Liver (tissue), 9 donors: ENCODE results near the gene PHC2. TPM values are rescaled to one million over a fixed set of nuclear protein-coding genes. Genes with fewer than 3 reads are reported as not detected.

ENCODE experiments used
- DNase-seq: peaks from one replicate; pipeline ENCODE4 v3.0.0-alpha.2; 2017; ENCODE audit warnings: low spot score
- H3K27ac ChIP-seq, 2 donors: one replicate each; pipeline ENCODE4 v1.7.0; 2013; ENCODE audit warnings: inconsistent platforms in 2 of 2, low read length in 2 of 2, control low read depth in 1 of 2, low read depth in 1 of 2, mild to moderate bottlenecking in 1 of 2
- H3K27me3 ChIP-seq, 4 donors: one replicate each; pipeline versions ENCODE4 v1.6.1 to v1.7.0; 2013; ENCODE audit warnings: low read length in 3 of 4, inconsistent platforms in 1 of 4, mild to moderate bottlenecking in 1 of 4, moderate library complexity in 1 of 4; ENCODE audit not compliant: control insufficient read depth in 4 of 4, insufficient read depth in 4 of 4
- H3K36me3 ChIP-seq, 4 donors: one replicate each; pipeline versions ENCODE4 v1.6.1 to v1.7.0; 2013; ENCODE audit warnings: low read length in 3 of 4, mild to moderate bottlenecking in 3 of 4, low read depth in 1 of 4, moderate library complexity in 1 of 4; ENCODE audit not compliant: control insufficient read depth in 4 of 4, insufficient read depth in 3 of 4
- H3K4me1 ChIP-seq, 4 donors: one replicate each; pipeline versions ENCODE4 v1.6.1 to v1.7.0; 2013; ENCODE audit warnings: low read length in 3 of 4, mild to moderate bottlenecking in 3 of 4, moderate library complexity in 1 of 4; ENCODE audit not compliant: control insufficient read depth in 4 of 4, insufficient read depth in 4 of 4
- H3K4me3 ChIP-seq, 3 donors: one replicate each; pipeline versions ENCODE4 v1.6.1 to v1.7.0; 2013; ENCODE audit warnings: low read length in 3 of 3, control low read depth in 1 of 3, low read depth in 1 of 3, mild to moderate bottlenecking in 1 of 3
- H3K9ac ChIP-seq, 2 donors: one replicate each; pipeline ENCODE4 v1.7.0; 2013; ENCODE audit warnings: low read length in 2 of 2, mild to moderate bottlenecking in 2 of 2, moderate library complexity in 2 of 2, control low read depth in 1 of 2, low read depth in 1 of 2
- H3K9me3 ChIP-seq, 4 donors: one replicate each; pipeline versions ENCODE4 v1.6.1 to v1.7.0; 2013; ENCODE audit warnings: low read length in 3 of 4; ENCODE audit not compliant: control insufficient read depth in 4 of 4
- ATF3 ChIP-seq: IDR thresholded peaks from 2 replicates; pipeline ENCODE4 v1.6.1; 2016; ENCODE audit warnings: antibody characterized with exemption
- CTCF ChIP-seq: fragments of 150-350 bp; IDR thresholded peaks from 2 replicates; pipeline ENCODE4 v1.5.1; 2017; ENCODE audit warnings: improper control_type of control experiment, low read depth, low read length; ENCODE audit not compliant: missing input control
- EGR1 ChIP-seq, 2 donors: IDR thresholded peaks; 2 replicates each; pipeline ENCODE4 v1.6.1; 2016 to 2018; ENCODE audit warnings: antibody characterized with exemption in 2 of 2, low read depth in 2 of 2
- FOXA1 ChIP-seq: IDR thresholded peaks from 2 replicates; pipeline ENCODE4 v1.6.1; 2016; ENCODE audit warnings: antibody characterized with exemption
- FOXA2 ChIP-seq: IDR thresholded peaks from 2 replicates; pipeline ENCODE4 v1.6.1; 2016; ENCODE audit warnings: antibody characterized with exemption
- GABPA ChIP-seq, 2 donors: IDR thresholded peaks in 1 of 2; conservative IDR thresholded peaks in 1 of 2; 2 replicates each; pipeline ENCODE4 v1.6.1; 2016; ENCODE audit warnings: antibody characterized with exemption in 2 of 2, mild to moderate bottlenecking in 1 of 2, moderate library complexity in 1 of 2
- HNF4A ChIP-seq, 2 donors: conservative IDR thresholded peaks; 2 replicates each; pipeline ENCODE4 v1.6.1; 2016; ENCODE audit warnings: antibody characterized with exemption in 2 of 2, mild to moderate bottlenecking in 2 of 2
- HNF4G ChIP-seq: IDR thresholded peaks from 2 replicates; pipeline ENCODE4 v1.6.1; 2016; ENCODE audit warnings: antibody characterized with exemption
- JUND ChIP-seq, 2 donors: IDR thresholded peaks; 2 replicates each; pipeline ENCODE4 v1.6.1; 2016; ENCODE audit warnings: antibody characterized with exemption in 2 of 2
- MAX ChIP-seq: IDR thresholded peaks from 2 replicates; pipeline ENCODE4 v1.6.1; 2016; ENCODE audit warnings: antibody characterized with exemption
- NR2F2 ChIP-seq: IDR thresholded peaks from 2 replicates; pipeline ENCODE4 v1.6.1; 2016; ENCODE audit warnings: antibody characterized with exemption
- RAD21 ChIP-seq, 2 donors: IDR thresholded peaks; 2 replicates each; pipeline ENCODE4 v1.6.1; 2016; ENCODE audit warnings: antibody characterized with exemption in 2 of 2, mild to moderate bottlenecking in 2 of 2
- REST ChIP-seq: IDR thresholded peaks from 2 replicates; pipeline ENCODE4 v1.6.1; 2016; ENCODE audit warnings: antibody characterized with exemption, mild to moderate bottlenecking
- RXRA ChIP-seq, 2 donors: IDR thresholded peaks; 2 replicates each; pipeline ENCODE4 v1.6.1; 2017 to 2018; ENCODE audit warnings: antibody characterized with exemption in 2 of 2, mild to moderate bottlenecking in 1 of 2
- SP1 ChIP-seq: IDR thresholded peaks from 2 replicates; pipeline ENCODE4 v1.6.1; 2018; ENCODE audit warnings: antibody characterized with exemption, mild to moderate bottlenecking
- TAF1 ChIP-seq: conservative IDR thresholded peaks from 2 replicates; pipeline ENCODE4 v1.6.1; 2016; ENCODE audit warnings: antibody characterized with exemption, mild to moderate bottlenecking
- YY1 ChIP-seq: IDR thresholded peaks from 2 replicates; pipeline ENCODE4 v1.6.1; 2016; ENCODE audit warnings: antibody characterized with exemption, mild to moderate bottlenecking
- WGBS: extraction: QIAGEN DNeasy Blood & Tissue Kit; methylation state at CpG from one replicate; pipeline ENCODE4 v1.1.7; 2013; 5-methylcytosine and 5-hydroxymethylcytosine counted together
- polyA plus RNA-seq, 2 donors: library from polyadenylated mRNA; stranded (reverse) in 1 of 2; unstranded in 1 of 2; fragments of 200-250 nt in 1 of 2; fragments of >200 nt in 1 of 2; fragmentation: Nextera tagmentation in 1 of 2; extraction: Ambion mirVana in 1 of 2; gene quantifications; one replicate each; pipeline versions ENCODE4 v1.2.1 to v1.2.3, GENCODE V29; 2013 to 2015
- total RNA-seq, 2 donors: library from RNA; depleted of rRNA; stranded (reverse); fragments of >200 nt; gene quantifications; one replicate each; pipeline ENCODE4 v1.2.3, GENCODE V29; 2014
- donor health status: healthy.
- donor health status: healthy.
- donor health status: healthy.
- donor health status: healthy.
- donor health status: healthy.

PHC2 gene
- total and polyA plus RNA-seq, 4 donors: 19.1 to 67.8 (median 44.7) TPM

GRCh38 chr1:33317946-33318345 lies 112.9 kb downstream of the PHC2 start:
- TF ChIP-seq MAX (no peak), RXRA (IDR thresholded peaks at IDR 0.05) (no peak), JUND (IDR thresholded peaks at IDR 0.05) (no peak), RAD21 (IDR thresholded peaks at IDR 0.05) (no peak), FOXA2 (no peak), CTCF (no peak), ATF3 (no peak), YY1 (no peak), HNF4A (conservative IDR thresholded peaks at IDR 0.05) (no peak), SP1 (no peak)
- no peak for DNase-seq
- 77% methylated on average over 6 of the region's 6 CpGs for WGBS
- Histone ChIP-seq H3K27ac (no peak overlapping the region), H3K4me3 (no peak overlapping the region), H3K4me1 (no peaks in the 10 kb centered on the region), H3K27me3 (no peaks in the 10 kb centered on the region), H3K36me3 (peaks cover 0 to 5% (median 4%) of the 10 kb centered on the region in 4 donors), H3K9ac (no peak overlapping the region), H3K9me3 (no peaks in the 10 kb centered on the region)

- Histone ChIP-seq H3K27ac (no peak overlapping the region), H3K4me1 (no peaks in the 10 kb centered on the region), H3K27me3 (no peaks in the 10 kb centered on the region), H3K9me3 (no peaks in the 10 kb centered on the region), H3K4me3 (no peak overlapping the region), H3K36me3 (no peaks in the 10 kb centered on the region), H3K9ac (no peak overlapping the region)
- TF ChIP-seq FOXA1: no peak
- TF ChIP-seq CTCF: no peak
- no peak for TF ChIP-seq TAF1
- TF ChIP-seq RXRA (IDR thresholded peaks at IDR 0.05): no peak
- TF ChIP-seq NR2F2: no peak
- TF ChIP-seq RAD21 (IDR thresholded peaks at IDR 0.05): no peak
- no peak for TF ChIP-seq GABPA (IDR thresholded peaks at IDR 0.05 in 1 of 2, conservative IDR thresholded peaks at IDR 0.05 in 1 of 2)
- WGBS: 67% methylated on average over 1 of the region's 1 CpG
- no peak for DNase-seq
These were observed 113.5 kb downstream of the PHC2 start for GRCh38 chr1:33317354-33317753.

GRCh38 chr1:33316601-33317000 lies 114.3 kb downstream of the PHC2 start:
- DNase-seq: no peak
- Histone ChIP-seq H3K9me3 (no peaks in the 10 kb centered on the region), H3K9ac (no peak overlapping the region), H3K4me1 (no peaks in the 10 kb centered on the region), H3K36me3 (no peaks in the 10 kb centered on the region), H3K27ac (no peak overlapping the region), H3K27me3 (no peaks in the 10 kb centered on the region), H3K4me3 (no peak overlapping the region)
- WGBS: 87% methylated on average over 2 of the region's 2 CpGs
- no peak for TF ChIP-seq RAD21 (IDR thresholded peaks at IDR 0.05)
- no peak for TF ChIP-seq RXRA (IDR thresholded peaks at IDR 0.05)
- no peak for TF ChIP-seq HNF4G
- TF ChIP-seq GABPA (IDR thresholded peaks at IDR 0.05 in 1 of 2, conservative IDR thresholded peaks at IDR 0.05 in 1 of 2): no peak
- no peak for TF ChIP-seq ATF3
- no peak for TF ChIP-seq REST
- no peak for TF ChIP-seq MAX
- TF ChIP-seq EGR1 (IDR thresholded peaks at IDR 0.05; ENCODE audit: low read depth in 2 of 2): no peak
- no peak for TF ChIP-seq TAF1
- no peak for TF ChIP-seq FOXA2
- TF ChIP-seq HNF4A (conservative IDR thresholded peaks at IDR 0.05): no peak
- no peak for TF ChIP-seq JUND (IDR thresholded peaks at IDR 0.05)
- no peak for TF ChIP-seq SP1
- TF ChIP-seq YY1: no peak
